ENCODE measurements around the gene THAP10.

The THAP10 gene

GRCh38 chr15:70853318-70853972 is 38.8 kb downstream of the THAP10 start:
- DNase-seq, result no peak

- DNase-seq, result no peak
Observed at GRCh38 chr15:70852501-70853317, 39.5 kb downstream of the THAP10 start.

GRCh38 chr15:70851889-70852288 is 40.3 kb downstream of the THAP10 start:
- DNase-seq, result no peak

DNA sequence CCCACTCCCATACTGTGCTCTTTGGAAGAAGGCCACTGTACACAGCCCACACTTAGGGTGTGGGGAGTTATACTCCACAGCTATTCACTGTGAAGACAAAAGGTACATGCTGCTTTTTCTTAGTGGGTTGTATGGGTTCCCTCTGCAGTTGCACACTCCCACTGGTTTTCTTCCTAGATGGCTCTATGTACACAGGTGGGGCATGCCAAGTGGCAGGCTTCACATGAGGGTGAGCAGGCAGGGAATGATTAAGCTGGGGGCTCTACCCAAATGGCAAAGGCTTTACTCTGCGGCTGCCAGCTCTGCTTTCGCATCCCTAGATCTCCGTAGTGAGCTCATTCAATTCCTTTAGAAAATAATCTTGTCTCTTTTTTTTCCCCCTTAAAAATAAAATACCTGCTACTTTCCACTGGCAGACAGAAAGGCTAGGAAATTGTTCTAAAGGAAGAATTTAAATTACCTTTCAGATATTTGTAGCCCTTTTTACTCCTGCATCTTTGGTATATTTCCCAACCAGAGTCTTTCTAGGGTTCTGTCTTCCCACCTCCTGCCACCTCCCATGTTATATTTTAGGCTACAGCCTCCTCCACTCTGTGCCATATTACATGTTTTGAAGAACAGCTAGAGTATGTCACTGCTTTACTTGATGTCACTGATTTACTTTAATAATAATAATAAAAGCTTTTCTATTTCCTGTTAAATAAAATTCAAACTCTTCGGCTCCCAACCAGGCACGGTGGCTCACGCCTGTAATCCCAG is 46.5 kb downstream of the THAP10 start:
- no peak for DNase-seq

DNA sequence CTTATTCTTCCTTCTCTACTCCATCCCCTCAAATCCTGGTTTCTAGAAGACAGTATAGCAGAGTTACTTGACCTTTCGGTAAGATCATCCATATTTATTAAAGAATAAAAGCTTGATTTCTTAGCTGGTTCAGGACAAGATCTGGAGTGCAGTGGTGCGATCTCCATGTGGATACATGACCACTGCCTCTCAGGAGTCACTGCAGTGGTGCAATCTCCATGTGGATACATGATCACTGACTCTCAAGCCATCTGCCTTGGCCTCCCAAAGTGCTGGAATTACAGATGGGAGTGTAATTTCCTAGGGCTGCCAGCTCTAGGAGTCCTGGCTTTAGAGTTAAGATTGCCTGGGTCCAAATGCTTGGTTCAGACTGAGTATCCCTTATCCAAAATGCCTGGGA is 54.8 kb downstream of the THAP10 start:
- no peak for DNase-seq

DNA sequence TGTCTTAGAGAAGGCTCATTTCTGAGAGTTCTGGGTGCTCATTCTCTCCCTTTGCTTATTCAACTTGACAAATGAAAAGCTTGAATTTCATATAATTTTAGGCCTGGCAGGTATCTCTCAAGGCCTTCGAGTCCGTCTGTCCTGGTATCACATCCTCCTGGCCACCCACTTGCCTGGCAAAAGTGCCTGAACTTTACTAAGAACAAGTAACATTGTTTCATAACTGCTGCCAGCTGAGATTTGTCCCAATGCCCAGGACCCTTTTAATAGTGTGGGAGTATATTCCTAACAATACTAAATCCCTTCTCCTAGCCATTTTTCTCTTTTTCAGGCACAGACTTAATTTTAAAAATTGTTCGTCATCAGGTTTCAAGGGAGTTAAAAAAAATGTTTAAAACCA is 56.4 kb downstream of the THAP10 start:
- DNase-seq, result no peak

DNA sequence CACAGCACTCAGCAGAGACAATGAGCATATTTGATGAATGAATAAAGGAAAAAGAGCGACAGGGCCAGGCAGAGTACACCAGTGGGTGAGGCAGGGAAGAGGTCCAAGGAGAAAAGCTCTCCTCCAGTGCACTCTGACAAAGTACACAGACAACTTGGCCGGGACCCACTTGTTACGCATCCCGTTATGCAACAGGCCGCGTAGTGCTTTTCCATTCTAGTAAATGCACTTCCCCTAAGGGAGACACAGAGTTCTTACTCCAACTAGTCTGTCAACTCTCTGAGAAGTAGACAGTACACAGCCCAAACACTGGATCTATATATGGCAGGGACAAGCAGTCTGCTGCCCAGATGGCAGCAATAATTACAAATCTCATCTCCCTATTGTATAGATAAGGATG is 56.8 kb downstream of the THAP10 start:
- no peak for DNase-seq

- no peak for DNase-seq
Observed at GRCh38 chr15:70834999-70835398, 57.2 kb downstream of the THAP10 start.

DNA sequence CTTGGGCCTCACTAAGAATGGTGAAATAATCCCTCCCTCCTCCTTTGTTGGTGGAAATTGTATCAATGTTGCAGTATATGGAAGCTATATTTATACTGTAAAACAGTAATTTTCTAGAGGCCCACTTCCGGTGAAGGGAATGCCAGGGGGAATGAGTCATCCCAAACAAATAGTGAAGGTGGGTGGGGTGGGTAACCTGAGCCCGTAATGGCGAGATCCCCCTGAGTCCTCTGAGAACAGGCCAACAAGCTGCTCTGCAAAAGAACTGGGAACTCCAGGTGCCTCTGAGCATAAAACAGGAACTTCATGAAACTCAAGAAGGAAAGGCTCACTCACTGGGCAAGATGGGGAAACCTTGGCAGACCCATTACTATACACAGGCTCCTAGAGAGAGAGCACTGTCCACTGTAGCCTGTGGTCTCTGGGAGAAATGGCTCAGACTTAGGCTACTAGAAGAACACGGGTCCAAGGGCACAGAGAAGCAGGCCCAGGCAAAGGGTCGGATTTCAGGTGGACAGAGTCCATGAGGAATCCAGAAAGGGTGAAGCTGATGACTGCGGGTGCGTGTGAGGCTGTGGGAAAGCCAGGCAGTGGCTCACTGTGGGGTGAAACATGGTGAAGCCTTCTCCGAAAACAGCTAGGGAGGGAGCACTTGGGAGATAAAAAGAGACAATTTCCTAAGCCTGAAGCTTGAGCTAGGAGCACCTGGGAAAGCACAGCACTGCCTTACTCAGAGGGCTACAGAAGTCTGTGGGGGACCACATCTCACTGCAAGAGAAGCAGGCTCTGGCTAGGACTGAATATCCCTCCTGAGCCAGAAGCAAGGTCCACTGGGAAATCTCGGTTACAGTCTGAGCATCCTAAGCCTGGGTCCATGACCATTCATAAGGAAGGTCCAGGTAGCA is 58.1 kb downstream of the THAP10 start:
- no peak for DNase-seq

GRCh38 chr15:70833422-70833821 is 58.8 kb downstream of the THAP10 start:
- no peak for DNase-seq

DNA sequence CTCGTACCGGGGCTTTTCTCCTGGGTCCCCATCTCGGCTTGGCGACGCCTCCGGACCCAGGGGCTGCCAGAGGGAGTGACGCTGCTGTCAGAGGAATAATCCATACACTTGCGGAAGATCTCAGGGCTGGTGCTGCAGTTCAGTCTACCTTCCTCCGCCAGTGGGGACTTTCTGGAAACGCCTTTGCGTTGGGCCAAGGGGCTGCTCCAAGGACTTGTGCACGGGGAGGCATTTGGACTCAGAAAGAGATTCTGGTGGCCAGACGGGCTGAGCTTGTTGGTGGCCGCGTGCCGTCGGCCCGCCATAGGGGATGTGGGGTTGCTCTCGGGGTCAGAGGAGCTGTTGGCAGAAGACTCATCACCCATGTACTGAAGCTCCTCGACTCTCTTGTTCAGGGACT is 60.1 kb downstream of the THAP10 start:
- no peak for DNase-seq

Measured in NCI-H2107 (cell line).